ENCODE data around the gene PDE8B.

GRCh38 chr5:77170196-77170890 is 40.1 kb upstream of the PDE8B start:
- no peak for TF ChIP-seq POLR2A (IDR thresholded peaks at IDR 0.05)
- no peak for TF ChIP-seq CTCF (IDR thresholded peaks at IDR 0.05 in 4 of 5, conservative IDR thresholded peaks at IDR 0.05 in 1 of 5)

Data from gastrocnemius medialis (tissue), 4 donors.